ENCODE results near the gene PLXNA3.

DNA sequence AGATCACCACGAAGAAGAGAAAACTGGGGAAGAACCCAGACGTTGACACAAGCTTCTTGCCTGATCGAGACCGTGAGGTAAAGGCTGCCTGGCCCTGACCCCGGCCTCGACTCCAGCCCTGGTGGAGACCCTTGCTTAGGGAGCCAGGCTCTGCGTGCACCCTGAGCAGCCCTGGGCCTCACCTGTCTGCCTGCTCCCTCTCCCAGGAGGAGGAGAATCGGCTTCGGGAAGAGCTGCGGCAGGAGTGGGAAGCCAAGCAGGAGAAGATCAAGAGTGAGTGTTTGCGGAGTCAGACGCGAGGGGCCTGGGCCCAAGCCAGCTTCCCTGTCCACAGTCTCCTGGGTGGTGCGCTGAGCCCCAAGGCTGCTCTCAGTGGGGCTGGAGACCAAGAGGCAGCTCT lies 9.6 kb upstream of the PLXNA3 start:
- TF ChIP-seq POLR2AphosphoS5 (IDR thresholded peaks at IDR 0.05; ENCODE audit: borderline replicate concordance, low read depth, low read length) (no peak), FOXP2 (optimal IDR thresholded peaks at IDR 0.05; ENCODE audit: control extremely low read depth, extremely low read length, insufficient read depth) (no peak)

All from SK-N-MC (cell line).